ENCODE measurements around the gene OLIG2. TPM values are rescaled to one million over a fixed set of nuclear protein-coding genes. Genes with fewer than 3 reads are reported as not detected.

Gene OLIG2
- polyA plus RNA-seq, 1 of the 3 experiments (the other 2 are of a cell fraction) = not detected

- TF ChIP-seq RXRA (IDR thresholded peaks at IDR 0.05; ENCODE audit: borderline replicate concordance, low read depth) (no peak), USF1 (IDR thresholded peaks at IDR 0.05; ENCODE audit: borderline replicate concordance, low read depth) (no peak), SMC3 (IDR thresholded peaks at IDR 0.05; ENCODE audit: low read depth, low read length) (no peak), GATA2 (CRISPR knock-in tag; IDR thresholded peaks at IDR 0.05) (no peak), POLR2AphosphoS5 (IDR thresholded peaks at IDR 0.05; ENCODE audit: low read depth, low read length) (no peak), RAD21 (IDR thresholded peaks at IDR 0.05; ENCODE audit: low read length) (no peak), RFX5 (IDR thresholded peaks at IDR 0.05; ENCODE audit: low read length) (no peak), IRF3 (IDR thresholded peaks at IDR 0.05; ENCODE audit: low read depth, low read length) (no peak), JUND (IDR thresholded peaks at IDR 0.05) (no peak), ZBTB33 (IDR thresholded peaks at IDR 0.05; ENCODE audit: borderline replicate concordance, low read depth) (no peak)
- H2AFZ ChIP-seq (ENCODE audit: low read depth) = no peak overlapping the region
- POLR2A ChIA-PET = no interaction called here
- no peaks in the 10 kb centered on the region for H3K9me2 ChIP-seq
- peaks cover 89% of the 10 kb centered on the region for H3K27me3 ChIP-seq (ENCODE audit: insufficient read depth)
- no peaks in the 10 kb centered on the region for H3K79me2 ChIP-seq (ENCODE audit: insufficient read depth)
- no peaks in the 10 kb centered on the region for H3K9me3 ChIP-seq
- H4K20me1 ChIP-seq (ENCODE audit: insufficient read depth) = no peaks in the 10 kb centered on the region
- no peak overlapping the region for H3K4me2 ChIP-seq
- no peak overlapping the region for H3K27ac ChIP-seq (ENCODE audit: low read depth in 2 of 2, low read length in 1 of 2)
- H3K9ac ChIP-seq = no peak overlapping the region
- H3K36me3 ChIP-seq (replicated peaks in 1 of 2; ENCODE audit: control insufficient read depth in 1 of 2, insufficient read depth in 2 of 2, low read length in 1 of 2) = no peaks in the 10 kb centered on the region
- H3F3A ChIP-seq (replicated peaks; ENCODE audit: insufficient read depth) = no peaks in the 10 kb centered on the region
- no peak for DNase-seq
- CTCF ChIA-PET = interaction anchor here (1.0 kb wide), 1 partner anchor 113 kb away, joined by 3 read pairs; no protein-coding TSS in a partner anchor
- H3K4me1 ChIP-seq (ENCODE audit: control insufficient read depth in 1 of 2, insufficient read depth in 2 of 2, low read depth in 1 of 2, low read length in 1 of 2) = no peaks in the 10 kb centered on the region
- H3K4me3 ChIP-seq (ENCODE audit: low read depth in 2 of 2, low read length in 1 of 2) = no peak overlapping the region
Measured at GRCh38 chr21:33053951-33054350, 28.2 kb downstream of the OLIG2 start.

GRCh38 chr21:33055991-33056390 is 30.3 kb downstream of the OLIG2 start:
- H2AFZ ChIP-seq (ENCODE audit: low read depth) = no peak overlapping the region
- H3K27me3 ChIP-seq (ENCODE audit: insufficient read depth) = peaks cover 90% of the 10 kb centered on the region
- H3K9me3 ChIP-seq = no peaks in the 10 kb centered on the region
- H3K9me2 ChIP-seq = no peaks in the 10 kb centered on the region
- H4K20me1 ChIP-seq (ENCODE audit: insufficient read depth) = no peaks in the 10 kb centered on the region
- 0% methylated on average over 4 of the region's 5 CpGs for WGBS (ENCODE audit: low lambda C conversion rate)
- no peak overlapping the region for H3K27ac ChIP-seq (ENCODE audit: low read depth in 2 of 2, low read length in 1 of 2)
- H3F3A ChIP-seq (replicated peaks; ENCODE audit: insufficient read depth) = no peaks in the 10 kb centered on the region
- no peak overlapping the region for H3K4me3 ChIP-seq (ENCODE audit: low read depth in 2 of 2, low read length in 1 of 2)
- ChIA-PET POLR2A (no interaction called here), CTCF (no interaction called here)
- H3K36me3 ChIP-seq (replicated peaks in 1 of 2; ENCODE audit: control insufficient read depth in 1 of 2, insufficient read depth in 2 of 2, low read length in 1 of 2) = no peaks in the 10 kb centered on the region
- no peak for DNase-seq
- H3K4me2 ChIP-seq = no peak overlapping the region
- no peaks in the 10 kb centered on the region for H3K4me1 ChIP-seq (ENCODE audit: control insufficient read depth in 1 of 2, insufficient read depth in 2 of 2, low read depth in 1 of 2, low read length in 1 of 2)
- no peak overlapping the region for H3K9ac ChIP-seq
- no peaks in the 10 kb centered on the region for H3K79me2 ChIP-seq (ENCODE audit: insufficient read depth)
- TF ChIP-seq FOXJ3 (CRISPR knock-in tag; IDR thresholded peaks at IDR 0.05) (no peak), PBX3 (IDR thresholded peaks at IDR 0.05) (no peak), CTCF (IDR thresholded peaks at IDR 0.05) (no peak), RFX5 (IDR thresholded peaks at IDR 0.05; ENCODE audit: low read length) (no peak), TAF1 (IDR thresholded peaks at IDR 0.05; ENCODE audit: borderline replicate concordance, low read depth, low read length) (no peak), NRF1 (IDR thresholded peaks at IDR 0.05; ENCODE audit: low read depth, low read length) (no peak), EZH2phosphoT487 (IDR thresholded peaks at IDR 0.05; ENCODE audit: borderline replicate concordance, low read depth) (no peak), MAX (IDR thresholded peaks at IDR 0.05; ENCODE audit: low read depth) (no peak), POLR2AphosphoS5 (IDR thresholded peaks at IDR 0.05; ENCODE audit: low read depth, low read length) (no peak), TCF12 (IDR thresholded peaks at IDR 0.05) (no peak), EP300 (IDR thresholded peaks at IDR 0.05; ENCODE audit: borderline replicate concordance in 1 of 2, low read depth in 1 of 2, low read length in 1 of 2) (no peak), GATA2 (CRISPR knock-in tag; IDR thresholded peaks at IDR 0.05) (no peak), GABPA (IDR thresholded peaks at IDR 0.05; ENCODE audit: low read depth) (no peak), RXRA (IDR thresholded peaks at IDR 0.05; ENCODE audit: borderline replicate concordance, low read depth) (no peak), JUND (IDR thresholded peaks at IDR 0.05) (no peak), MXI1 (IDR thresholded peaks at IDR 0.05; ENCODE audit: low read depth, low read length) (no peak), YY1 (IDR thresholded peaks at IDR 0.05; ENCODE audit: low read depth) (no peak)

Measured in SK-N-SH (cell line).